Measurements from ENCODE around the gene CSNK1A1. TPM values are rescaled to one million over a fixed set of nuclear protein-coding genes. Genes with fewer than 3 reads are reported as not detected.

CSNK1A1 gene
- total RNA-seq, 1 donor from 2014 or later: 335 TPM

GRCh38 chr5:149504677-149505076 lies 46.6 kb downstream of the CSNK1A1 start:
- Histone ChIP-seq H3K4me3 (no peak overlapping the region), H3K9ac (no peak overlapping the region), H3K4me1 (no peaks in the 10 kb centered on the region), H4K20me1 (ENCODE audit: low read depth) (peaks cover 16% of the 10 kb centered on the region), H3K27ac (no peak overlapping the region), H2AFZ (replicated peaks) (no peak overlapping the region), H3K9me3 (ENCODE audit: low read depth) (no peaks in the 10 kb centered on the region), H3K4me2 (no peak overlapping the region), H3F3A (ENCODE audit: low read depth) (peaks cover 35% of the 10 kb centered on the region), H3K27me3 (no peaks in the 10 kb centered on the region), H3K79me2 (ENCODE audit: low read depth) (peaks cover 18% of the 10 kb centered on the region), H3K36me3 (peaks cover 29% of the 10 kb centered on the region)
- no peak for TF ChIP-seq CTCF (IDR thresholded peaks at IDR 0.05)
- no peak for TF ChIP-seq EZH2phosphoT487 (IDR thresholded peaks at IDR 0.05)
- no peak for TF ChIP-seq EZH2 (IDR thresholded peaks at IDR 0.05)
- H3K4me3 Mint-ChIP-seq: no peak overlapping the region
- H3K4me1 Mint-ChIP-seq: peaks cover 5% of the 10 kb centered on the region
- no peak overlapping the region for H3K27ac Mint-ChIP-seq
- DNase-seq (ENCODE audit: low spot score): no peak
- H3K9me3 Mint-ChIP-seq: no peaks in the 10 kb centered on the region
- H3K27me3 Mint-ChIP-seq (ENCODE audit: insufficient read depth, low read depth): peaks cover 2% of the 10 kb centered on the region
- peaks cover 45% of the 10 kb centered on the region for H3K36me3 Mint-ChIP-seq

- H3K27ac Mint-ChIP-seq: no peak overlapping the region
- H3K9ac ChIP-seq: no peak overlapping the region
- H3K9me3 ChIP-seq (ENCODE audit: low read depth): no peaks in the 10 kb centered on the region
- no peak overlapping the region for H3K4me2 ChIP-seq
- peaks cover 43% of the 10 kb centered on the region for H3F3A ChIP-seq (ENCODE audit: low read depth)
- H2AFZ ChIP-seq (replicated peaks): no peak overlapping the region
- peaks cover 8% of the 10 kb centered on the region for H3K79me2 ChIP-seq (ENCODE audit: low read depth)
- H3K4me1 Mint-ChIP-seq: peaks cover 5% of the 10 kb centered on the region
- H3K4me3 Mint-ChIP-seq: no peak overlapping the region
- no peaks in the 10 kb centered on the region for H3K4me1 ChIP-seq
- TF ChIP-seq CTCF (IDR thresholded peaks at IDR 0.05): no peak
- no peak for TF ChIP-seq EZH2phosphoT487 (IDR thresholded peaks at IDR 0.05)
- TF ChIP-seq EZH2 (IDR thresholded peaks at IDR 0.05): no peak
- no peak overlapping the region for H3K4me3 ChIP-seq
- no peak for DNase-seq (ENCODE audit: low spot score)
- H3K36me3 ChIP-seq: peaks cover 29% of the 10 kb centered on the region
- no peaks in the 10 kb centered on the region for H3K27me3 ChIP-seq
- H4K20me1 ChIP-seq (ENCODE audit: low read depth): peaks cover 16% of the 10 kb centered on the region
- H3K27me3 Mint-ChIP-seq (ENCODE audit: insufficient read depth, low read depth): peaks cover 2% of the 10 kb centered on the region
- H3K36me3 Mint-ChIP-seq: peaks cover 39% of the 10 kb centered on the region
- H3K9me3 Mint-ChIP-seq: no peaks in the 10 kb centered on the region
- H3K27ac ChIP-seq: no peak overlapping the region
Observed at GRCh38 chr5:149503006-149503405, 48.2 kb downstream of the CSNK1A1 start.

GRCh38 chr5:149500922-149501582 lies 50.2 kb downstream of the CSNK1A1 start:
- Mint-ChIP-seq H3K27ac (no peak overlapping the region), H3K9me3 (no peaks in the 10 kb centered on the region), H3K4me3 (no peak overlapping the region), H3K4me1 (peaks cover 18% of the 10 kb centered on the region), H3K27me3 (ENCODE audit: insufficient read depth, low read depth) (peaks cover 2% of the 10 kb centered on the region), H3K36me3 (peaks cover 32% of the 10 kb centered on the region)
- no peak for TF ChIP-seq CTCF (IDR thresholded peaks at IDR 0.05)
- no peak for TF ChIP-seq EZH2 (IDR thresholded peaks at IDR 0.05)
- no peak for TF ChIP-seq EZH2phosphoT487 (IDR thresholded peaks at IDR 0.05)
- peaks cover 5% of the 10 kb centered on the region for H3K79me2 ChIP-seq (ENCODE audit: low read depth)
- H4K20me1 ChIP-seq (ENCODE audit: low read depth): peaks cover 9% of the 10 kb centered on the region
- DNase-seq (ENCODE audit: low spot score): no peak
- H3F3A ChIP-seq (ENCODE audit: low read depth): peaks cover 41% of the 10 kb centered on the region
- peaks cover 24% of the 10 kb centered on the region for H3K36me3 ChIP-seq
- no peak overlapping the region for H3K9ac ChIP-seq
- no peak overlapping the region for H3K4me2 ChIP-seq
- no peaks in the 10 kb centered on the region for H3K27me3 ChIP-seq
- no peak overlapping the region for H3K4me3 ChIP-seq
- no peak overlapping the region for H3K27ac ChIP-seq
- H2AFZ ChIP-seq (replicated peaks): no peak overlapping the region
- H3K4me1 ChIP-seq: no peaks in the 10 kb centered on the region
- no peaks in the 10 kb centered on the region for H3K9me3 ChIP-seq (ENCODE audit: low read depth)
